NT2/D1 (cell line): ENCODE results near the gene P4HB.
A peak's percentile ranks its signal among the peaks of the same experiment; 100 is the strongest.

Experiments
- DNase-seq: peaks from one replicate; pipeline ENCODE4 v3.0.0-alpha.2; 2011; ENCODE audit warnings: low read depth, low spot score
- H3K27me3 ChIP-seq: 2 replicates; pipeline ENCODE4 v1.6.0; 2011; ENCODE audit warnings: mild to moderate bottlenecking; ENCODE audit not compliant: insufficient read length, insufficient read depth
- H3K36me3 ChIP-seq: 2 replicates; pipeline ENCODE4 v1.6.1; 2011; ENCODE audit warnings: mild to moderate bottlenecking, low read length, mixed read lengths; ENCODE audit not compliant: insufficient read depth, insufficient read length
- H3K4me1 ChIP-seq: 2 replicates; pipeline ENCODE4 v1.5.1; 2011; ENCODE audit not compliant: insufficient read depth, insufficient read length
- H3K4me3 ChIP-seq: 2 replicates; pipeline ENCODE4 v1.5.1; 2011; ENCODE audit warnings: low read depth; ENCODE audit not compliant: insufficient read length
- H3K9ac ChIP-seq: 2 replicates; pipeline ENCODE4 v1.6.0; 2011; ENCODE audit warnings: low read depth; ENCODE audit not compliant: insufficient read length
- H3K9me3 ChIP-seq: 2 replicates; pipeline ENCODE4 v1.5.1; 2011; ENCODE audit warnings: mild to moderate bottlenecking, low read length; ENCODE audit not compliant: insufficient read depth
- SUZ12 ChIP-seq: IDR thresholded peaks from 2 replicates; pipeline ENCODE4 v1.6.1; 2011; ENCODE audit not compliant: insufficient read length, insufficient read depth; ENCODE audit errors: extremely low read depth
- YY1 ChIP-seq: IDR thresholded peaks from 2 replicates; pipeline ENCODE4 v1.6.1; 2011; ENCODE audit not compliant: insufficient read length, insufficient read depth
- ZNF274 ChIP-seq: IDR thresholded peaks from 2 replicates; pipeline ENCODE4 v1.6.1; 2011; ENCODE audit warnings: mild to moderate bottlenecking, low read depth, low read length

The P4HB gene

DNA sequence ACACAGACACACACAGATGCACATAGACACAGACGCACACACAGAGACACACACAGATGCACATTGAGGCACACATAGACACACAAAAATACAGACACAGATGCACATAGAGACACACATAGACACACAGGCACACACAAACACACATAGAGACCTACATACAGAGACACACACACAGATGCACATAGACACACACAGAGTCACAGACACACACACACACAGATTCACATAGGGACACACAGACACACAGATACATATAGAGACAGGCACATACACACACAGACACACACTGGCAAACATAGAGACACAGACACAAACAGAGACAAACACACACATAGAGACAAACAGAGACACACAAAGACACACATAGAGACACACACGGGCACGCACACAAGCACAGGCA, 66.3 kb downstream of the P4HB start:
- Histone ChIP-seq H3K36me3 (no peaks in the 10 kb centered on the region), H3K4me3 (no peak overlapping the region), H3K9ac (peak overlapping the region; percentile 11), H3K27me3 (no peaks in the 10 kb centered on the region), H3K4me1 (no peaks in the 10 kb centered on the region), H3K9me3 (no peaks in the 10 kb centered on the region)
- TF ChIP-seq YY1 (no peak), SUZ12 (no peak), ZNF274 (no peak)
- DNase-seq: no peak
